WERI-Rb-1 (cell line): ENCODE data around the gene CNNM4.

Source experiments
- DNase-seq: peaks from one replicate; pipeline ENCODE4 v3.0.0-alpha.2; 2020
- H3K27ac ChIP-seq: fragments of 250-450 bp; sonication (Bioruptor Pico); 2 replicates; pipeline ENCODE4 v1.5.1; 2020; ENCODE audit warnings: mild to moderate bottlenecking, moderate library complexity
- H3K27me3 ChIP-seq: fragments of 250-450 bp; sonication (Bioruptor Pico); 2 replicates; pipeline ENCODE4 v1.5.1; 2021; ENCODE audit warnings: mild to moderate bottlenecking, low read depth, moderate library complexity; ENCODE audit not compliant: insufficient read depth, severe bottlenecking
- H3K36me3 ChIP-seq: fragments of 250-450 bp; sonication (Bioruptor Pico); 2 replicates; pipeline ENCODE4 v1.5.1; 2020; ENCODE audit warnings: mild to moderate bottlenecking, moderate library complexity
- H3K4me3 ChIP-seq: 2 replicates; pipeline ENCODE4 v1.5.1; 2011; ENCODE audit warnings: low read depth, mild to moderate bottlenecking, control low read depth, low read length
- H3K9me3 ChIP-seq: fragments of 250-450 bp; sonication (Bioruptor Pico); 2 replicates; pipeline ENCODE4 v1.5.1; 2021; ENCODE audit warnings: mild to moderate bottlenecking, moderate library complexity; ENCODE audit not compliant: severe bottlenecking
- TF ChIP-seq, protein P1 (sequence below): IDR thresholded peaks from 2 replicates; pipeline ENCODE4 v1.5.1; 2011; ENCODE audit warnings: low read depth, mild to moderate bottlenecking, control low read depth, inconsistent platforms, low read length

Gene CNNM4

GRCh38 chr2:96816836-96817702, 56.4 kb downstream of the CNNM4 start:
- H3K36me3 ChIP-seq = peaks cover 43% of the 10 kb centered on the region
- no peaks in the 10 kb centered on the region for H3K9me3 ChIP-seq
- peak overlapping the region; percentile 39 for H3K27ac ChIP-seq
- no peaks in the 10 kb centered on the region for H3K27me3 ChIP-seq
- no peak for DNase-seq
- H3K4me3 ChIP-seq = peak overlapping the region; percentile 52
- TF ChIP-seq, protein P1, sequence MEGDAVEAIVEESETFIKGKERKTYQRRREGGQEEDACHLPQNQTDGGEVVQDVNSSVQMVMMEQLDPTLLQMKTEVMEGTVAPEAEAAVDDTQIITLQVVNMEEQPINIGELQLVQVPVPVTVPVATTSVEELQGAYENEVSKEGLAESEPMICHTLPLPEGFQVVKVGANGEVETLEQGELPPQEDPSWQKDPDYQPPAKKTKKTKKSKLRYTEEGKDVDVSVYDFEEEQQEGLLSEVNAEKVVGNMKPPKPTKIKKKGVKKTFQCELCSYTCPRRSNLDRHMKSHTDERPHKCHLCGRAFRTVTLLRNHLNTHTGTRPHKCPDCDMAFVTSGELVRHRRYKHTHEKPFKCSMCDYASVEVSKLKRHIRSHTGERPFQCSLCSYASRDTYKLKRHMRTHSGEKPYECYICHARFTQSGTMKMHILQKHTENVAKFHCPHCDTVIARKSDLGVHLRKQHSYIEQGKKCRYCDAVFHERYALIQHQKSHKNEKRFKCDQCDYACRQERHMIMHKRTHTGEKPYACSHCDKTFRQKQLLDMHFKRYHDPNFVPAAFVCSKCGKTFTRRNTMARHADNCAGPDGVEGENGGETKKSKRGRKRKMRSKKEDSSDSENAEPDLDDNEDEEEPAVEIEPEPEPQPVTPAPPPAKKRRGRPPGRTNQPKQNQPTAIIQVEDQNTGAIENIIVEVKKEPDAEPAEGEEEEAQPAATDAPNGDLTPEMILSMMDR = no peak

- no peak for DNase-seq
- no peak overlapping the region for H3K27ac ChIP-seq
- H3K9me3 ChIP-seq = no peaks in the 10 kb centered on the region
- no peaks in the 10 kb centered on the region for H3K27me3 ChIP-seq
- peaks cover 43% of the 10 kb centered on the region for H3K36me3 ChIP-seq
- TF ChIP-seq, protein P1 = no peak
- peak overlapping the region; percentile 52 for H3K4me3 ChIP-seq
Measured at GRCh38 chr2:96817882-96818281, 57.2 kb downstream of the CNNM4 start.

DNA sequence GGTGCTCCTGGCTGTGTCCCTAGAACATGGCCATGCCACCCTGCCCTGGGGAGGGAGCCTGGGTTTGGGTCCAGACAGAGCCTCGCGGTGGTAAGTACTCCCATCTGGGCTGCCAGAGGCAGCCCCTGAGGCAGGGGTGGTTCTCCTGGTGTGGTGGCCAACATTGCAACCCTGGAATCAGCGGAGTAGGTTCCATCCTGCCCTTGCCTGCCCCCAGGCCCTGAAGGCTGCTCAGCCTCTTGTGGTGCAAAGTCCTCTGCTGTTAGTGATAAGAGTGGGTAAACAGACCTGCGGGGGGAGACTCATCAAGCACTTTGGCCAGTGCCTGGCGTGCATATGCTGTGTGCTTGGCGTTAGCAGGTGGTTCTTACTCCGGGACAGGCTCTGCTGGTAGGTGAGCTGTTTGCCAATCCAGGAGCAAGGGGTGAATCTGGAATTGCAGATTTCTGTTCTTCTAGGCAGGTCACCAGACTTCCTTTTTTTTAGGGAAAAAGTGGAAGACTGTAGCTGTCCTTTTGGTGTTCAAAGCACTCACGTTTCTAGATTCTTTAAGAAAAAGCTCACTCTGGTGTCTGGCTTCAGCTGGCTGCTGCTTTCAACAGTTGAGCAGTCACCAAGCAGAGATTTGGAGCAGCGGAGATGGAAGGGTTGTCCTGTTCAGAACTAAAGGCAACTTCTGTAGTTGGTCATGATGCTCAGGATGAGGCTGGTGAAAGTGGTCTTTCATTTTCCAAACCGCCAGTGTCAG, 58.6 kb downstream of the CNNM4 start:
- peaks cover 49% of the 10 kb centered on the region for H3K36me3 ChIP-seq
- H3K27ac ChIP-seq = no peak overlapping the region
- DNase-seq = no peak
- no peak overlapping the region for H3K4me3 ChIP-seq
- TF ChIP-seq, protein P1 = no peak
- no peaks in the 10 kb centered on the region for H3K9me3 ChIP-seq
- H3K27me3 ChIP-seq = no peaks in the 10 kb centered on the region

DNA sequence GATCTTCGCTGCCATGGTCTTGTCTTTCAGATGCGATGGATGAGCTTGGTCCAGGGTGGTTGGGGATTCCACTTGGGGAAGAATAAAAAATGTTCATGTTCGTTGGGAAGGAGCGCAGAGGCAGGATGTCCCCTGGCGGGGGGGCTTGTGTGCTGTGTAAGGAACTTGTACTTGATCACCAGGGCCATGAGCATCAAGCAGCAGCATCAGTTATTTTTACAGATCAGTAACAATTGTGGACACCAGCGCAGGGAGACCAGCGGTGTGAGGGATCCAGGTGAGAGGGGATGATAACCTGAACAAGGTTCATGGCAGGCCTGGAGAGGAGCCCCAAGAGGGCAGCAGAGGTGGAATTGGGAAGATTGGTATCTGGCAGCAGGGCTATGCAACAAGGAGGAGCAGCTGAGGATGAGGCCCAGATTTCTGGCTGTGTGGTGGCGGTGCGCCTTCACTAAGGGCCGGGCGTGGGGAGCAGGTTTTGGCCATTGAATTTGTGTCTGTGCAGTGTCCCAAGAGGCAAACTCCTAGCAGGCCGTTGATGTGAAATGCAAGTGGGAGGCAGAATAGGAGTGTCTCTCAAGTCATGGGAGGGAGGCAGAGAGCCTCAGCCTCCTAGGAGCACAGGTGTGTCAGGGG, 59.3 kb downstream of the CNNM4 start:
- no peaks in the 10 kb centered on the region for H3K9me3 ChIP-seq
- H3K27ac ChIP-seq = no peak overlapping the region
- peaks cover 55% of the 10 kb centered on the region for H3K36me3 ChIP-seq
- TF ChIP-seq, protein P1 = no peak
- no peak for DNase-seq
- H3K4me3 ChIP-seq = no peak overlapping the region
- no peaks in the 10 kb centered on the region for H3K27me3 ChIP-seq

DNA sequence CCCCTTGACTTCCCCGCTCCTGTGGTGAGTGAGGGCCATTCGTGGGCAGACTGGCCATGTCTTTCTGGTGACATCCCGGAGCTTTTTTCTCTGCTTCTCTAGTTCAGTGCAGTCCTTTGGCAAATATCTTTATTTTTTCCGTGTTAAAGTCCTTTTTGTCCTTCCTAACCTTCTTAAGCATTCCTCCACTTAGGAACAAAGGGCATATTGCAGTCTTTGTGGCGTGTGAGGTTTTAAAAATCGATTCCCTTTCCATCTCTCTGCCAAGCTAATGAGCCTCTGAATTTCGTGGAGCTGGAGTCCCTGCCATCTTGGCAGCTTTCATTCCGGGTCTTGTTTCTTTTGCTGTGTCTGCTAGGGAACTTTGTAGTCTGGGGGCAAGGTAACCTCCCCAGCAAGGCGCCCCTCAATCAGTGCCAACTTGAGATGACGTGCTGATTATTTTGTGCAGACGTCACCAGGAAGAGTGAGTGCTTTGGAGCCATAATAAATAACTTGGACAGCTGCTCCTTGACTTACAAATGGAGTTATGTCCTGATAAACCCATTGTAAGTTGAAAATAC, 60.5 kb downstream of the CNNM4 start:
- Histone ChIP-seq H3K9me3 (no peaks in the 10 kb centered on the region), H3K4me3 (no peak overlapping the region), H3K36me3 (peaks cover 67% of the 10 kb centered on the region), H3K27me3 (no peaks in the 10 kb centered on the region), H3K27ac (no peak overlapping the region)
- DNase-seq = no peak
- TF ChIP-seq, protein P1 = no peak
